ENCODE data around the gene RAB3C.
"Not testable (repeated sequence)": the region's sequence is repeated elsewhere in the genome, so short reads cannot be mapped to it uniquely, and the experiment has no call there.

The RAB3C gene

GRCh38 chr5:58680503-58680902, 97.6 kb downstream of the RAB3C start:
- DNase-seq = no peak

GRCh38 chr5:58681943-58682342, 99.1 kb downstream of the RAB3C start:
- DNase-seq = no peak

GRCh38 chr5:58683567-58683966, 100.7 kb downstream of the RAB3C start:
- DNase-seq = no peak

- DNase-seq = no peak
Observed at GRCh38 chr5:58687079-58687478, 104.2 kb downstream of the RAB3C start.

GRCh38 chr5:58687595-58687994, 104.7 kb downstream of the RAB3C start:
- no peak for DNase-seq

GRCh38 chr5:58699088-58699761, 116.3 kb downstream of the RAB3C start:
- not testable (repeated sequence) for DNase-seq

- no peak for DNase-seq
Observed at GRCh38 chr5:58699762-58700118, 116.9 kb downstream of the RAB3C start.

GRCh38 chr5:58703925-58704555, 121.2 kb downstream of the RAB3C start:
- DNase-seq = no peak

- DNase-seq = no peak
Observed at GRCh38 chr5:58706736-58707135, 123.9 kb downstream of the RAB3C start.

GRCh38 chr5:58708456-58708855, 125.6 kb downstream of the RAB3C start:
- no peak for DNase-seq

GRCh38 chr5:58710425-58710824, 127.5 kb downstream of the RAB3C start:
- not testable (repeated sequence) for DNase-seq

- no peak for DNase-seq
Observed at GRCh38 chr5:58710871-58711270, 128.0 kb downstream of the RAB3C start.

- peak; percentile 29 for DNase-seq
Observed at GRCh38 chr5:58711965-58712364, 129.1 kb downstream of the RAB3C start.

GRCh38 chr5:58714046-58714445, 131.2 kb downstream of the RAB3C start:
- no peak for DNase-seq

GRCh38 chr5:58715997-58716656, 133.3 kb downstream of the RAB3C start:
- no peak for DNase-seq

GRCh38 chr5:58716713-58717112, 133.8 kb downstream of the RAB3C start:
- DNase-seq = no peak

- DNase-seq = no peak
Observed at GRCh38 chr5:58717303-58718007, 134.6 kb downstream of the RAB3C start.

- DNase-seq = no peak
Observed at GRCh38 chr5:58718269-58718978, 135.5 kb downstream of the RAB3C start.

GRCh38 chr5:58722160-58722559, 139.3 kb downstream of the RAB3C start:
- no peak for DNase-seq

GRCh38 chr5:58724992-58725391, 142.1 kb downstream of the RAB3C start:
- peak; percentile 14 for DNase-seq

GRCh38 chr5:58731641-58732040, 148.8 kb downstream of the RAB3C start:
- DNase-seq = no peak

- no peak for DNase-seq
Observed at GRCh38 chr5:58735637-58736036, 152.8 kb downstream of the RAB3C start.

- no peak for DNase-seq
Observed at GRCh38 chr5:58736214-58736613, 153.3 kb downstream of the RAB3C start.
